HK-2 (cell line): ENCODE data around the gene LCOR.

Experiments used
- DNase-seq: peaks from one replicate; pipeline ENCODE4 v3.0.0-alpha.2; 2018; ENCODE audit not compliant: unreplicated experiment

The LCOR gene

DNA sequence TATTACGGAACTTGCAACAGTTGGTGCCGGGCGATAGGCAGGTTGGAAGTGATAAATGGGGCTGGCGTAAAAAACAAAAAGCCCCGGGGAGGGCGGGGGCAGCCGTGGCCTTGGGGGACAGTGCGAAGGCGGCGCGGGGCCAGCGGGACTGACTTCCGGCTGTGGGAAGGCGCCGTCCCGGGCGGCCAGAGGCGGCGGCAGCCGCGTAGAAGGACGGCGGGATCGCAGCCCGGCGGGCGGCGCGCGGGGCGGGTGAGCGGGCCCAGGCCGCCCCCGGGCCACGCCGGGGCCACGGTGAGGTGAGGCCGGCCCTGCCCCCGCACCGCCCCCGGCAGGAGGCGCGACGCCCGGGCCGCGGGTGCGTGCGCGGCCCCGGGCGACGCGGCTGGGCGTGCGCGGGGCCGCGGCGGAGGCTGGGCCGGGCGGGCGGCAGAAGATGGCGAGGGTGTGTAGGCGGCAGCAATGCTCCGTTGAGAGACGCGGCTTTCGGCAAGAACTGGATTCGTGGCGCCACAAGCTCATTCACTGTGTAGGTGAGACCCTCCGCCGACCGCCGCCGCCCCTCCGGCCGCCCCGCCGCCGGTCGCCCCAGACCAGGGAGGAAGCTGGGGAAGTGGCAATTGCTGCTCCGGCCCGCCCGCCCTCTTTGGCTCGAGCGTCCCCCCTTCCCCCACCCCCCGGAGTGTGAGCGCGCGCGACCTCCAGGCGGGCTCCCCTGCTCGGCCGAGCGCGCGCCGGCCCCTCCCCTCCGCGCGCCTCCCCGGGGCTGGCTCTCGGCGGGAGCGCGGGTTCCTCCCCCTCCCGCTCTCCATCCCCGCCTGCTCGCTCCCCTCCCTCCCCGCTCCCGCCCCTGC is at the start of gene LCOR:
Gene LCOR, plus strand, starts transcription at position 432 of the 854 bp plus-strand sequence. CDS start 116,760 bp downstream, outside the sequence.
- peak; percentile 90 for DNase-seq

DNA sequence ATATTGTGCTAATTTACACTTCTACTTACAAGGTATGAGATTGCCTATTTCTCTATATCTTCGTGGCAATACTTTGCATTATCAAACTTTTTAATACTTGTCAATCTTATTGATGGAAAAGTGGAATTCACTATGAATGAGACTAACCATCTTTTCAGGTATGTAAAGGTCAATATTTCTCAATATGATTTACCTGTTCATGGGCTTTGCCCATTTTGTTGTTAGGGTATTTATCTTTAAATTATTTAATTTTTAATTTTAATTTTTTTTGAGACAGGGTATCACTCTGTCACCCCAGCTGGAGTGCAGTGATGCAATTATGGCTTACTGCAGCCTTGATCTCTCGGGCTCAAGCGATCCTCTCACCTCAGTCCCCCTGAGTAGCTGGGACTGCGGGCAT is 47.8 kb upstream of the LCOR start:
- no peak for DNase-seq

DNA sequence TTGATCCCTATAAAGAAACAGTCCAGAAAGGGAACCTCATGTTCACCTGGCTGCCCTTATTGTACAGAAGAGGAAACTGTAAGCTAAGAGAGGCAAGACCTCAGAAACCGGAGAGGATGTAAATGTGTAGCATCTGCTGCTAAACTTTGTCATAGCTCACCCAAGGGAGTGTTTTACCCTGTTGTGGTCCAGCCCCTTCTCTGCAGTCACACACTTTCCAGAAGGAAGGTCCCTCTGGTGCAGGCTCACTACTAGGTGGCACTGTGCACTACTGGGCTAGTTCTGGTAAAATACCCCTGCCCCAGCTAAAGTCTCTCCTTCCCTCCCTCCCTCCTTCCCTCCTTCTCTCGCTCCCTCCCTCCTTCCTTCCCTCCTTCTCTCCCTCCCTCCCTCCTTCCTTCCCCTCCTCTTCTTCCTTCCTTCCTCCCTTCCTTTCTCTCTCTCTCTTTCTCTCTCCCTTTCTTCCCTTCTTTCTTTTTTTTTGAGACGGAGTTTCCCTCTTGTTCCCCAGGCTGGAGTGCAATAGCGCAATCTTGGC is 42.5 kb upstream of the LCOR start:
- no peak for DNase-seq

DNA sequence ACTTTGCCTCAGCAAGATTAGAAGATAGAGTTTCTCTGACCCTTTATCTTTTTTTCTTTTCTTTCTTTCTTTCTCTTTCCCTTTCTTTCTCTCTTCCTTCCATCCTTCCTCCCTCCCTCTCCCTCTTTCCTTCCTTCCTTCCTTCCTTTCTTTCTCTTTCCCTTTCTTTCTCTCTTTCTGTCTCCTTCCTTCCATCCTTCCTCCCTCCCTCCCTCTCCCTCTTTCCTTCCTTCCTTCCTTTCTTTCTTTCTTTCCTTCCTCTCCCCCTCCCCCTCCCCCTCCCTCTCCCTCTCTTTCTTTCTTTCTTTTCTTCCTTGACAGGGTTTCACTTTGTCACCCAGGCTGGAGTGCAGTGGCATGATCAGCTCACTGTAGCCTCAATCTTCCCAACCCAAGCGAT is 40.2 kb upstream of the LCOR start:
- DNase-seq: no peak

DNA sequence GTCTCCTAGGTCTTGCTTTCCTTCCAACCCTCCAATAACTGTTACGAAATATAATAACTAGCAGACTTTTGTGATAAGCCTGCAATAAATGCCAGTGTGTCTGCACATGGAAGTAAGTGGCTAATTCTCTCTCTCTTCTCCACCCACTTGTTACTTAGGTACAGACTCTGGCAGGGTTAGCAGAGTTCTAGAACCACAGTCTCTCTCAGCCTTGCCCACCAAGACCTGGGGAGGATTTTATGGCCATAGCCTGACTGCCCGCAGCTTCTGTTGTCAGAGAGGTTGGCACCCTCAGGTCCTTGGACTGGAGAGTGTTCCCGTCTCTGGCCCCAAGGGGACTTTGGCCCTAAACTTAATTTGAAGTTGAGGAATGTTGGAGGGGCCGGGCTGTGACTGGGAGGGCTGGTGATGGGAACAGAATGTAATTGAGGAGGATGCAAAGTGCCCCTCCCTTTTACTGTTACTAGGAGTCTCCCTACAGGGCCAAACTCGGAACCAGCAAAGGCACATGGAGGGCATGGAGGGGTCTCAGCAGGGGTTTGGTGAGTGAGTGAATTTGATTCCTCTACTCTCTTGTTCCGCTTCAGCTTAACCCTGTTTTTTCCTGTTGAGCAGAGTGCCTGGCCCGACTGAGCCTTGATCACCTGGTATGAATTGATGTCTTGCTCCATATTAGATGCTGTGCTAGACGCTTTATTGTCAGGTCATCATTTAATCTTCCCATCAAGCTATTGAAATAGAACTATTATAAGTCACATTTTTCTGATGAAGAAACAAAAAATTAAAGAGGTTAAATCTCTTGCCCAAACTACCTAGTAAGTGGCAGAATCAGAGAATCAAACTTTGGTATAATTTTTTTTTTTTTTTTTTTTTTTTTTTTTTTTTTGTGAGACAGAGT is 37.0 kb upstream of the LCOR start:
- no peak for DNase-seq

DNA sequence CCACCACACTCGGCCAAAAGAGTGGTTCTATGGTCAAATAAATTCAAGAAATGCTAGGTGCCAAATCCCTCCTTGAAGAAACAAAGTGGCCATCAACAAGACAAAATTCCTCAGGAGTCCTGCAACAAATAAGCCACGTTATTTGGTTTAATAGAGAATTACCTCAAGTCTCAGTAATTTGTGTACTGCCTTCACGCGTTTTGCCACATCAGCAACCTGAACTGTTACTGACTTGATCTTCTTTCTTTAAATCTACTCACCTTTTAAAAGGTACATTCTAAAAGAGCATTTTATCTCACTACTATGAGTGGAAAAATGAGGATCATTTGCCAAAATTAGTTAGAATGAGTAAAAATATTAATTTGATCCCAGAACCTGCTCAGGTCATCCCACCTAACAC is 34.6 kb upstream of the LCOR start:
- no peak for DNase-seq

DNA sequence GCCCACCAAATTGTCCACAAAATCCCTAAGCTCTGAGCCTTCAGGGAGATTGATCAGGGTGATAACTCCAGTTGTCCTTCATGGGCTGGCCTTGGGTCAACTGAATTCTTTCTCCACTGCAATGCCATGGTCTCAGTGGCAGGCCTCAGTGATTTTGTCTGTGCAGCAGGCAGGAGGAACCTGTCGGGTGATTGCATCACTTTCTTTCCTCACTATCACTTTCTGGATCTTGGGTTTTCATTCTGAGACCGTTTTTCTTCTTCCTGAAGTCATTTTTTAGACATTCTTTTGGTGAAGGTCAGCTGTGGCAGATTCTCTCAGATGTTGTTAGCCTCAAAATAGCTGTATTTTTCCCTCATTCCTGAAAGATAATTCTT is 28.8 kb upstream of the LCOR start:
- DNase-seq: no peak

DNA sequence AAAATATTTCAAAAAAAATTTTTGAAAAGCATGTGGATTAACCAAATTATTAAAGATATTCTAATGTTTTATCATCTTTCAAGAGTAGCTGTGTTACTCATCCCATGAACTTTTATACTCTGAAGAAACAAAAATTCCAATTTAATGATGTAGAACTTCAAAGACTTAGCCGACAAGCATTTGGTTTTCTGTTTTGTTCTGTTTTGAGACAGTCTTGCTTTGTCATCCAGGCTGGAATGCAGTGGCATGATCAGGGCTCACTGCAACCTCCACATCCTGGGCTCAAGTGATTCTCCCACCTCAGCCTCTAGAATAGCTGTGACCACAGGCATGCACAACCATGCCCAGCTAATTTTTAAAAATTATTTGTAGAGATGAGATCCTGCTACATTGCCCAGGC is 17.8 kb upstream of the LCOR start:
- peak; percentile 74 for DNase-seq

DNA sequence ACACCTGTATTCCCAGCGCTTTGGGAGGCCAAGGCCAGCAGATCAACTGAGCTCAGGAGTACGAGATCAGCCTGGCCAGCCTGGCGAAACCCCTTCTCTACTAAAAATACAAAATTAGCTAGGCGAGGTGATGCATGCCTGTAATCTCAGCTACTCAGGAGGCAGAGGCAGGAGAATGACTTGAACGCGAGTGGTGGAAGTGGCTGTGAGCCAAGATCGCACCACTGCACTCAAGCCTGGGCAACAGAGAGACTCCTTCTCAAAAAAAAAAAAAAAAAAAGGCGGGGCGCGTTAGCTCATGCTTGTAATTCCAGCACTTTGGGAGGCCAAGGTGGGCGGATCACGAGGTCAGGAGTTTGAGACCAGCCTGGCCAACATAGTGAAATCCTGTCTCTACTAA is 13.1 kb upstream of the LCOR start:
- peak; percentile 11 for DNase-seq

DNA sequence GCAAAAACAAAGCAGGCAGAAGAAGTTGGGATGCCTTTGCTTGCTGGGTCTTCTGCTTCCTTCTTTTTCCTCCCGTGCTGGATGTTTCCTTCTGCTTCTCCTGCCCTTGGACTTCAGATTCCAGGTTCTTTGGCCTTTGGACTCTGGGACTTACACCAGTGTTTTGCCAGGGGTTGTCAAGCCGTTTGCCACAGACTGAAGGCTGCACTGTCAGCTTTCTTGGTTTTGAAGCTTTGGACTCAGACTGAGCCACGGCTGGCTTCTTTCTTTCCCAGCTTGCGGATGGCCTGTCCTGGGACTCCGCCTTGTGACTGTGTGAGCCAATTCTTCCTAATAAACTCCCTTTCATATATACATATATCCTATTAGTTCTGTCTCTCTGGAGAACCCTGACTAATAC is 11.3 kb upstream of the LCOR start:
- DNase-seq: no peak

DNA sequence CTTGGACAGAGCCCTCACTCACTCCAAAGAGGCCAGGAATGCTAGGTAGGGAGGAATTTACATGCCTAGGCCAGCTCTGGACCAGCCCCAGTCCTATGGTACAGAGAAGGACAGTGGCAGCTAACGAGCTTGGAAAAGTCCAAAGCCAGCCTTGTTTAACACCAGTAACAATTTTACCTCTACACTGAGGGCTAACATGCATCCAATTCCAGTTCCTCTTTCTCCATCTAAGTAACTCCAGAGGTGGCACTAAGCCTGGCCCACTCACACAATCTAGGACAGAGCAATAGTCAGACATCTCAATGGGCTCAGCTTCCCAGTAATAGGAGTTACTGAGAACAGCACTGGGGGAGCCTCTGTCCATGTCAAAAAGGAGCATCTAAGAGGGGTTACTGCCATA is 5.7 kb upstream of the LCOR start:
- DNase-seq: no peak

DNA sequence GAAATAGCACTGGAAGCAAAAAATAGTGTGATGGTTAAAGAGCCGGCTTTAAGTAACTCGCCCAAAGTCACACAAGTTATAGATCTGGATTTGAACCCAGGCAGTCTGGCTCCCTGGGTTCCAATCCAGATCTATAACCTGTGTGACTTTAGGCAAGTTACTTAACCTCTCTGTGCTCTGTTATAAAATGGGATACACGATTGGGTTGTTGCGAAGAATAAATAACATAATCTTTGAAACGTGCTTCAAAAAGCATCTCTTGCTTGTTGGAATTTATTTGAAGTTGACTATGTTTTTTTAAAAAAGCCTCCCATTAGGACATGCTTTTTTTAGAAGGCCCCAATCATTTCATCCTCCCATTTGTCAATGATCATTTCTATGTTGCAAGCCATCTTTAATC is 3.5 kb upstream of the LCOR start:
- no peak for DNase-seq

DNA sequence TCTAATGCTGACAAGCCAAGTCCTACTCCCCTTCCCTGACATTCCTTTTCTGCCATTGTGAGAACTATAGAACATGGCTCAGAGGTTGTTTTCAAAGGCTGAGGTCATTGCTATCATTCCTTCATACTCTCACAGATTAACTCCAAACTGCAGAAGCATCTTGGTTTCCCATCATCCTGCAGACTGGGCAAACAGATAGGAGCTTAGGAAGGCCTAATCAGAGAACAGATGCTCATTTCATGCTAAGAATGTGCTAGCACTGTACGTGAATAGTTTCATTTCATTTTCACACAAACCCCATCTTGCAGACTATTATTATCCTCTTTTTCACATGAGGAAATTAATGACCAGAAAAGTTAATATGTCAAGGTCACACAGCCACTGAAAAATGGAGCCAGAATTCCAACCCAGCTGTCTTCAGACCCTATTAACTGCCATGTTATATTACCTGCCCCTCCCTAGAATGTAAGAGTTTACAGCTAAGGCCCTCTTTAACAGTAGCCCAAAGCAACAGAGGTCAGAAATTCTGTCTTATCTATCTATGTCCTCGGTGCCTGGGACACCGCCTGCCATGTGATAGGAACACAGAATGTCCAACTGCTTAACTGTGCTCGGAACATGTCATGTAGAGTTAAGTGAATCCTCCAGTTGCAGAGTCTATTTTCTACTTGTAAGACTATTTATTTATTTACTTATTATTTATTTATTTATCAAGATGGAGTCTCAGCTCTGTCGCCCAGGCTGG is 2.9 kb upstream of the LCOR start:
- DNase-seq: no peak

DNA sequence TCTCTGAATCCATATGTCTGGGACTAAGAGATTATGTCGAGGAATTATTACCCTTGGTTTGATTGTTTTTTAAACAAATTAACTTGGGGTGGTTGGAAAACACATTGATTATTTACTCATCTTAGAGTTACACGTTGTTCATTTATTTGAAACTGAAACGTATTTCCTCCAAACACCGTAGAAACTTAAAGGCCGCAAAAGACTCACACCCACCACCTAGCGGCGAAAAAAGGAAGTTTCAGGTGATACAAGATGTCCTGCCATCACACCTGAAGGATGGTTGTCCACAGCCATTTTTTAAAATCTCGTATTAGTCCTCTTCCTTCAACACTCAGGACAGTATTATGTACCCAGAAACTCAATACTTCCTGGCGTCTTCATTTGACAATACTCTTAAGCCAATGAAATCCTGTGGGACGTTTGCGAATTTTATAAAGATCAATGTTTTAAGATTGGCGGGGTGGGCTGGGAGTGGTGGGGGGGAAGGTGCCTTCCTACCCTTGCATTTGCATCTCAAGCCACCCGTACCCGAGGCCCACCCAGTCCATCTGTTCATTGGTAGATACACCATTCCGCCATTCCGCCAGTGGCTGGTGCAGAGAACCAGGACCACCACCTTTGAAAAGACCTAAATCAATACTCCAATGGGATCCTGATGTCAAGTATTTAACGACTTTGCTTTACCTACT is 1.4 kb upstream of the LCOR start:
- DNase-seq: peak; percentile 79

DNA sequence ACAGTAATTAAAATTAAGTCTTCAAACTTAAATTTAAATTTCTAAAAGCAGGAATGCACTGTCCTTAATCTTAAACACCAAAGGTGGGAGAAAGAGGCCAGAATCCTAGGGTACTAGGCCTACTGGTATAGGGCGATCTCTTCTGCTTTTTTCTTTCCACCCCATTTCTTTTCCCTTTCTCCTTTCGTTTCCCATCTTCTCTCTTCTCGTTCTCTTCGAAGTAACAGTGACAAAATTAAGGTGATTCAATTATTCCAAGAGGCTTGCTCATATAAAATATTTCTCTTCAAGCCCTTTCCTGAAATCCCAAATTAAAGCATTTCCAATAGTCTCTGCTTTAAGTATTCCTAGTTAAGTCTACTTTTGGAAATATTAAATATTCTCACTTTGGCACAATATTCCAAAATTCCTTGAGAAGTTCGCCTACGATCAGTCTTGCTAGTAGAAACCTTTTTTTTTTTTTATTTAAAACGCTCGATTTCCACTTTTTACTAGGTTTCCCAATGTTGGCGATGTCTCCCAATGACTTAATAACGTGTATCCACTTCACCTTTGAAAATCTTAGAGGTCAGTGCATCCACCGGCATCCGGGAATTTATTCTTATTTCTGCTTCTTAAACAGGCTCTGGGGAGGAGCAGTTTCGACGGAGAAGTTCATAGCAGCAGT is 765 bp upstream of the LCOR start:
- no peak for DNase-seq

DNA sequence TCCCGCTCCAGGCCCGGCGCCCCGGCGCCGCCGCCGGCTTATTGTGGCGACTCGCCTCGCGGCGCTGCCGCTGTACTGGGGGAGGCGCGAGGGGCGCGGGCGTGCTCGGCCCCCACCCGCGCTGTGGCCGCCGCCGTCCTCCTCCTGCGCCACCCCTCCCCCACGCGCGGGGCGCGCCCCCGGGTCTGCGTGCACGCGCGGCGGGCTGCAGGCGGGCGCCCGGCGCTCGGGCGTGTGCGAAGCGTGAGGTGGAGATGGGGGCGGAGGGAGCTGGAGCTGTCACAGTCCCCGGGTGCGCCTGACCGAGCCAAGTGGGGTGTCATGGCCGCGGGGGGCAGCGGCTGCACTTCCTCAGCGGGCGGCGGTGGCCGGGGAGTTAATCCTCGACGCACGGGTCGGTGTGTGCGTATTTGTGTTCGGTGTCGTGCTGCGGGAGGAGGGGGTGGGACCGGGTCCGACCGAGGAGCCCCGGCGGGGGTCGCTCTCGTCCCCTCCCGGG is 672 bp downstream of the LCOR start:
- peak; percentile 88 for DNase-seq

DNA sequence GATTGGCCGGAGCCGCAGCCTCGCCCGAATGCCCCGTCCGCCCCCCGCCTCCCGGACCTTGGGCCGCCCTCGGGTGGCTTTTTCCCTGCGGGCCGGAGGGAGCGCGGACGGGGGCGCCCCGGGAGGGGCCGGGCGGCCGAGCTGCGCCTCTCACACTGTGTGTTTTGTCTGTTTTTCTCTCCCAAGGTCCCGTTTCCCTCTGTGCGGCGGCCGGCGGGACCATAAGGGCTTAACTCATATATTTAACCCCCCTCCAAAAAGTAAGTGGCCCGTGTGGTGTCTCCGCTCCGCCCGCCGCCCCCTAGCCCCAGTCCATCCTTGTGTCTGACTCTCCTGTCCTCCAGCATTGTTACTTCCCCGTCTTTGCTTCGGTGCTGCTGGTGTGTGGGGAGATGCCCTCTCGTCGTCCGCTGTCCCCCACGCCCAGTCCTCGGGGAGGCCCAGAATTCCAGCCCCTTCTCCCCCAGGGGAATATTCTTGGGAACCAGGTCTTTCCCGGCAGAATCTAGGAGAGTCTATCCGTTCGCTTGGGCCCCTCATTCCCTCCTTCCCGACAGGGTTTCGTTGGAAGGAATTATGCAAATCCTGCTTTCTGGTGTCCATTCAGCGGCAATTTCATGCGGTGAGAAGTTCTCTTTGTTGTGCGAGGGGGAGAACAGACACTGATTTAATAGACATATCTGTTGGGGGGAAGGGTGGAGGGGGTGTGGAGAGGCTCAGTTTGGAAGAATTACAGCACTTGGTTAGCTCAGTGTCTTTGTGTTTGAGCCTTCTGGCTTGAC is 1.3 kb downstream of the LCOR start:
- DNase-seq: peak; percentile 45

DNA sequence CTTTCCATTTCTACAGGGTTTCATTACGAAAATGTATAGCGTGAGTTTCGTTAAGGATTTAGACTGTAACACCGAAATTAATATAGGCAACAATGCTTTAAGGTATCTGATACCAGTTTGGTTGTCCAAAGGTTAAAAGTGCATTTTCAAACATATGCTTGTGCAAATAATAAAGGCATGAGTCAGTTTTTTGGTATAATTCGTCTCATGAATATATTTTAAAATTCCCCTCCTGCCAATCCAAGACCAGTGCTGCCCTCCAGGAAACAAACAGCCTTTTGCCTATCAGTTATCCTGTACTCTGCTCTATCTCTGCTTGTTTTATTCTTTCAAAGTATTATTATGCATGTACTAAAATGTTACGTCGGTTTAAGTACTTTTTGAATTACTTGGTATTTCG is 2.0 kb downstream of the LCOR start:
- no peak for DNase-seq

DNA sequence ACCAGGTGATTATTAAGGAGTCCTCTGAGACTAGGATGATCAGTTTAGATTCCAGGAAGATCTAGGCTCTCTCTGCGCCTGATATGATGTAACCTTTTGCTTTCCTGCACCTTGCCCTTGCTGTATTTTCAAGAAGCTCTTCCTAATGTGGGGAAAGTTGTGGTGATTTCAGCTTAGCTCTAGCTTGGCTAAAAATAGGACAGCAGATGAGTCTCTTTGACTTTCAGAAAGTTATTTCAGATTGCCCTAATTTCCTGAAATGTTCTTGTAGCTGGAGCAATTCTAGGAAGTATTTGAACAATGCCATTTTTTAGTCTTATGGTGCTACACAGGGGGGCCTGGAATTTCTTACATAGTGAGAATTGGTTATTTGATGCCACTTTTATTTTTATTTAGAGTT is 3.8 kb downstream of the LCOR start:
- no peak for DNase-seq

DNA sequence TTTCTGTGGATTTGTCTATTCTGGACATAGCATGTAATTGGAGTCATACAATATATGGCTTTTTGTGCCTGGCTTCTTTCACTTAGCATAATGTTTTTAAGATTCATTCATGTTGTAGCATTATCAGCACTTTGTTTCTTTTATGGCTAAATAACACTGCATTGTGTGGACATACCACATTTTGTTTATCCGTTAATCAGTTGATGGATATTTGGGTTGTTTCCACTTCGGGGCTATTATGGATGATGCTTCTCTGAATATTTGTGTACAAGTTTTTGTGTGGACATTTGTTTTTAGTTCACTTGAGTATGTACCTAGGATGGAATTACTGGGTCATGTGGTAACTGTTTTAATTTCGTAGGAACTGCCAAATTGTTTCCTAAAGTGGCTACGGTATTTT is 6.4 kb downstream of the LCOR start:
- no peak for DNase-seq
